Tibial nerve (tissue), 4 donors: Measurements from ENCODE around the gene WIZ. TPM values are rescaled to one million over a fixed set of nuclear protein-coding genes. Genes with fewer than 3 reads are reported as not detected.
A peak's percentile ranks its signal among the peaks of the same experiment; 100 is the strongest.

Source experiments
- DNase-seq, 2 donors: peaks; one replicate each; pipeline ENCODE4 v3.0.0-alpha.2; 2019; ENCODE audit warnings: low spot score in 2 of 2
- H3K27ac ChIP-seq, 4 donors: fragments of 200-600 bp; sonication (generic) in 3 of 4; one replicate each; pipeline ENCODE4 v1.5.1; 2017 to 2019; ENCODE audit warnings: mild to moderate bottlenecking in 1 of 4
- H3K27me3 ChIP-seq, 2 donors: fragments of 200-600 bp; sonication (generic) in 1 of 2; one replicate each; pipeline versions ENCODE4 v1.5.1 to v1.6.0; 2017 to 2019
- H3K36me3 ChIP-seq, 3 donors: fragments of 200-600 bp; sonication (generic); one replicate each; pipeline ENCODE4 v1.5.1; 2018 to 2019
- H3K4me1 ChIP-seq, 4 donors: fragments of 200-600 bp; sonication (generic) in 3 of 4; one replicate each; pipeline ENCODE4 v1.5.1; 2017 to 2019
- H3K4me3 ChIP-seq, 4 donors: fragments of 200-600 bp; sonication (generic) in 3 of 4; one replicate each; pipeline ENCODE4 v1.5.1; 2017 to 2019; ENCODE audit warnings: mild to moderate bottlenecking in 1 of 4, moderate library complexity in 1 of 4
- H3K9me3 ChIP-seq, 4 donors: fragments of 200-600 bp; sonication (generic) in 3 of 4; one replicate each; pipeline ENCODE4 v1.5.1; 2017 to 2019
- CTCF ChIP-seq, 5 experiments: fragments of 200-600 bp in 3 of 5; fragments of 450-650 bp in 2 of 5; sonication (generic) in 3 of 5; IDR thresholded peaks; one replicate each; pipeline ENCODE4 v1.5.1; 2016 to 2019; ENCODE audit warnings: antibody characterized with exemption in 5 of 5, mild to moderate bottlenecking in 3 of 5, moderate library complexity in 2 of 5
- EP300 ChIP-seq, 2 donors: sonication (generic); formaldehyde crosslinking; IDR thresholded peaks; one replicate each; pipeline ENCODE4 v1.6.1; 2017; ENCODE audit warnings: antibody characterized with exemption in 2 of 2, mild to moderate bottlenecking in 1 of 2
- POLR2A ChIP-seq, 2 donors: fragments of 450-650 bp; IDR thresholded peaks; one replicate each; pipeline ENCODE4 v1.6.1; 2017; ENCODE audit warnings: antibody characterized with exemption in 2 of 2, mild to moderate bottlenecking in 2 of 2, moderate library complexity in 2 of 2
- WGBS, 2 donors: methylation state at CpG; one replicate each; pipeline ENCODE4 v1.1.5; 2018; 5-methylcytosine and 5-hydroxymethylcytosine counted together
- total RNA-seq, 4 donors: library from RNA; depleted of rRNA; stranded (reverse); fragments of >200 nt; gene quantifications; one replicate each; pipeline ENCODE4 v1.1.0, GENCODE V29; 2016

Gene WIZ
- total RNA-seq, 4 donors from 2014 or later, result 31.5 to 108 (median 46.3) TPM

- H3K9me3 ChIP-seq, result no peaks in the 10 kb centered on the region
- H3K27me3 ChIP-seq, result no peaks in the 10 kb centered on the region
- DNase-seq, result no peak
- WGBS, 2 donors, result 66% methylated on average over 25 of the region's 25 CpGs
- peaks cover 0 to 7% (median 0%) of the 10 kb centered on the region in 4 donors for H3K4me1 ChIP-seq
- no peak overlapping the region for H3K4me3 ChIP-seq
- H3K36me3 ChIP-seq, result peaks cover 0 to 50% (median 0%) of the 10 kb centered on the region in 3 donors
- H3K27ac ChIP-seq, result no peak overlapping the region
- TF ChIP-seq CTCF (IDR thresholded peaks at IDR 0.05) (no peak), POLR2A (IDR thresholded peaks at IDR 0.05) (no peak), EP300 (IDR thresholded peaks at IDR 0.05) (no peak)
These were observed 10.5 kb downstream of the WIZ start for GRCh38 chr19:15439078-15439799.

GRCh38 chr19:15438577-15438976 is 11.2 kb downstream of the WIZ start:
- Histone ChIP-seq H3K9me3 (no peaks in the 10 kb centered on the region), H3K27me3 (no peaks in the 10 kb centered on the region), H3K36me3 (peaks cover 0 to 50% (median 0%) of the 10 kb centered on the region in 3 donors), H3K4me3 (no peak overlapping the region), H3K4me1 (peaks cover 0 to 10% (median 0%) of the 10 kb centered on the region in 4 donors), H3K27ac (no peak overlapping the region)
- DNase-seq, result no peak
- WGBS, 2 donors, result 82 to 100% methylated on average over 3 to 15 of the region's 27 CpGs
- no peak for TF ChIP-seq POLR2A (IDR thresholded peaks at IDR 0.05)
- TF ChIP-seq EP300 (IDR thresholded peaks at IDR 0.05), result no peak
- TF ChIP-seq CTCF (IDR thresholded peaks at IDR 0.05), result no peak

GRCh38 chr19:15438124-15438496 is 11.6 kb downstream of the WIZ start:
- TF ChIP-seq EP300 (IDR thresholded peaks at IDR 0.05) (no peak), CTCF (IDR thresholded peaks at IDR 0.05) (no peak), POLR2A (IDR thresholded peaks at IDR 0.05) (no peak)
- WGBS, 2 donors, result 82 to 90% methylated on average over 2 of the region's 2 CpGs
- Histone ChIP-seq H3K9me3 (no peaks in the 10 kb centered on the region), H3K4me3 (no peak overlapping the region), H3K4me1 (peaks cover 0 to 15% (median 2%) of the 10 kb centered on the region in 4 donors), H3K27ac (no peak overlapping the region), H3K27me3 (no peaks in the 10 kb centered on the region), H3K36me3 (peaks cover 0 to 50% (median 0%) of the 10 kb centered on the region in 3 donors)
- DNase-seq, result no peak

- 63 to 68% methylated on average over 10 of the region's 10 CpGs for WGBS, 2 donors
- Histone ChIP-seq H3K36me3 (peaks cover 0 to 47% (median 0%) of the 10 kb centered on the region in 3 donors), H3K27me3 (no peaks in the 10 kb centered on the region), H3K9me3 (no peaks in the 10 kb centered on the region), H3K4me3 (no peak overlapping the region), H3K4me1 (peaks cover 0 to 17% (median 2%) of the 10 kb centered on the region in 4 donors), H3K27ac (no peak overlapping the region)
- TF ChIP-seq POLR2A (IDR thresholded peaks at IDR 0.05) (no peak), CTCF (IDR thresholded peaks at IDR 0.05) (peak in 1 of 5 experiments; percentile 14)
- DNase-seq, result no peak
These were observed 12.2 kb downstream of the WIZ start for GRCh38 chr19:15437355-15438123.

- no peaks in the 10 kb centered on the region for H3K27me3 ChIP-seq
- peaks cover 0 to 18% (median 3%) of the 10 kb centered on the region in 4 donors for H3K4me1 ChIP-seq
- no peak overlapping the region for H3K27ac ChIP-seq
- no peak overlapping the region for H3K4me3 ChIP-seq
- TF ChIP-seq CTCF (IDR thresholded peaks at IDR 0.05) (no peak), EP300 (IDR thresholded peaks at IDR 0.05) (no peak), POLR2A (IDR thresholded peaks at IDR 0.05) (no peak)
- 50 to 86% methylated on average over 1 to 15 of the region's 15 CpGs for WGBS, 2 donors
- no peak for DNase-seq
- no peaks in the 10 kb centered on the region for H3K9me3 ChIP-seq
- peaks cover 0 to 43% (median 0%) of the 10 kb centered on the region in 3 donors for H3K36me3 ChIP-seq
These were observed 13.0 kb downstream of the WIZ start for GRCh38 chr19:15436826-15437110.
